Natural killer cell (primary cell): ENCODE measurements around the gene NGFR. TPM values are rescaled to one million over a fixed set of nuclear protein-coding genes. Genes with fewer than 3 reads are reported as not detected.

Experiments
- ATAC-seq, 3 donors: fragments of 150-1000 bp in 2 of 3; fragments of 200-7000 bp in 1 of 3; cut with Tn5 transposase; 1 replicate in 1 of 3; 2 replicates in 2 of 3; pipeline ENCODE4 v1.10.0; 2021; ENCODE audit warnings: mild to moderate bottlenecking in 2 of 3, moderate library complexity in 2 of 3
- DNase-seq, 2 donors: peaks; one replicate each; pipeline versions ENCODE4 v3.0.0 to v3.0.0-alpha.2; 2013 to 2021; ENCODE audit warnings: mixed read lengths in 1 of 2
- H3K27ac ChIP-seq: one replicate; pipeline ENCODE4 v1.5.1; 2013; ENCODE audit warnings: mild to moderate bottlenecking, low read length
- H3K27me3 ChIP-seq: one replicate; pipeline ENCODE4 v1.6.1; 2013; ENCODE audit warnings: low read length; ENCODE audit not compliant: control insufficient read depth, insufficient read depth
- H3K36me3 ChIP-seq: one replicate; pipeline ENCODE4 v1.6.1; 2013; ENCODE audit warnings: low read length; ENCODE audit not compliant: control insufficient read depth, insufficient read depth
- H3K4me1 ChIP-seq: one replicate; pipeline ENCODE4 v1.6.1; 2013; ENCODE audit warnings: low read length; ENCODE audit not compliant: control insufficient read depth, insufficient read depth
- H3K4me3 ChIP-seq: one replicate; pipeline ENCODE4 v1.5.1; 2013; ENCODE audit warnings: low read length
- H3K9me3 ChIP-seq: one replicate; pipeline ENCODE4 v1.6.1; 2013; ENCODE audit warnings: low read length; ENCODE audit not compliant: control insufficient read depth, insufficient read depth
- H3K27ac Mint-ChIP-seq, 2 donors: one replicate each; pipeline ENCODE4 v1.8.0; 2022; ENCODE audit warnings: mild to moderate bottlenecking in 2 of 2, mixed read lengths in 2 of 2, moderate library complexity in 1 of 2
- H3K27me3 Mint-ChIP-seq, 2 donors: one replicate each; pipeline ENCODE4 v1.8.0; 2022; ENCODE audit warnings: low read depth in 2 of 2, mixed read lengths in 2 of 2
- H3K36me3 Mint-ChIP-seq: one replicate; pipeline ENCODE4 v1.8.0; 2022; ENCODE audit warnings: mixed read lengths
- H3K4me1 Mint-ChIP-seq, 2 donors: one replicate each; pipeline ENCODE4 v1.8.0; 2022; ENCODE audit warnings: mixed read lengths in 2 of 2
- H3K4me3 Mint-ChIP-seq: one replicate; pipeline ENCODE4 v1.8.0; 2022; ENCODE audit warnings: mild to moderate bottlenecking, moderate library complexity, mixed read lengths
- H3K9me3 Mint-ChIP-seq, 2 donors: one replicate each; pipeline ENCODE4 v1.8.0; 2022; ENCODE audit warnings: mixed read lengths in 2 of 2
- WGBS: methylation state at CpG from one replicate; pipeline ENCODE4 v1.1.7; 2013; ENCODE audit warnings: missing lambda C conversion rate; ENCODE audit not compliant: insufficient coverage; 5-methylcytosine and 5-hydroxymethylcytosine counted together
- intact Hi-C: fragments of 100-400 bp; cut with micrococcal nuclease; formaldehyde crosslinking; loops from one replicate; pipeline ENCODE4 v1.14.2; 2022
- total RNA-seq, 4 donors: library from RNA; stranded (reverse); fragments of 120-200 nt in 1 of 4; gene quantifications; one replicate each; pipeline versions ENCODE4 v1.2.3 to v1.2.4, GENCODE V29; 2013 to 2022
- TF ChIP-seq, protein P1 (sequence below): fragments of 200-600 bp; IDR thresholded peaks from one replicate; pipeline ENCODE4 v1.8.0; 2022; ENCODE audit warnings: antibody characterized with exemption

Gene NGFR
- total RNA-seq, 3 donors from 2014 or later (not counting 1 experiment from before 2014, with no cell fraction given): 0.91 to 1.8 (median 1.2) TPM

DNA sequence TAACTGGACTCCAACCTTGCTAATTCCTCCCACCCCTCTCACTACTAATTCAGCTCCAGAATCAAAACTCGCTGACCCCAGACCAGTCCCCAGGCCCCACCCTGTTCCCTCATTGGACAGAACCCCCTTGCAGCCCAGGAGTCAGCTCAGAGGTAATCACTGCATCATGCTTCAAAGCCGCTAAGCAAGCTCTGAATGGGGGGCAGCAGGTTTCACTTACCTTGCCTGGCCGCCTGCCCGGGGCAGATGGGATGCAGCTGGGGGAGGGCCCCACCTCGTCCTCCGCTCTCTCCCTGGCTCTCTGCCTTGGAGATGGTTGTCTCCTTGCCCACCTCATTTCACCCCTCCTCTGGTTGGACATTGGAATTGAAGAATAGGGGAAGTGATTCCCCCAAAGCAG lies 4.8 kb upstream of the NGFR start:
- H3K9me3 Mint-ChIP-seq: no peaks in the 10 kb centered on the region
- H3K4me1 Mint-ChIP-seq: peaks cover 10 to 16% of the 10 kb centered on the region in 2 donors
- Histone ChIP-seq H3K27ac (no peak overlapping the region), H3K27me3 (peaks cover 5% of the 10 kb centered on the region), H3K4me1 (peaks cover 7% of the 10 kb centered on the region), H3K9me3 (no peaks in the 10 kb centered on the region), H3K4me3 (no peak overlapping the region), H3K36me3 (no peaks in the 10 kb centered on the region)
- 89% methylated on average over 5 of the region's 6 CpGs for WGBS
- H3K4me3 Mint-ChIP-seq: no peak overlapping the region
- H3K27me3 Mint-ChIP-seq: peaks cover 27 to 36% of the 10 kb centered on the region in 2 donors
- ATAC-seq: no peak
- DNase-seq: no peak
- intact Hi-C loops: no loop called here
- TF ChIP-seq, protein P1, sequence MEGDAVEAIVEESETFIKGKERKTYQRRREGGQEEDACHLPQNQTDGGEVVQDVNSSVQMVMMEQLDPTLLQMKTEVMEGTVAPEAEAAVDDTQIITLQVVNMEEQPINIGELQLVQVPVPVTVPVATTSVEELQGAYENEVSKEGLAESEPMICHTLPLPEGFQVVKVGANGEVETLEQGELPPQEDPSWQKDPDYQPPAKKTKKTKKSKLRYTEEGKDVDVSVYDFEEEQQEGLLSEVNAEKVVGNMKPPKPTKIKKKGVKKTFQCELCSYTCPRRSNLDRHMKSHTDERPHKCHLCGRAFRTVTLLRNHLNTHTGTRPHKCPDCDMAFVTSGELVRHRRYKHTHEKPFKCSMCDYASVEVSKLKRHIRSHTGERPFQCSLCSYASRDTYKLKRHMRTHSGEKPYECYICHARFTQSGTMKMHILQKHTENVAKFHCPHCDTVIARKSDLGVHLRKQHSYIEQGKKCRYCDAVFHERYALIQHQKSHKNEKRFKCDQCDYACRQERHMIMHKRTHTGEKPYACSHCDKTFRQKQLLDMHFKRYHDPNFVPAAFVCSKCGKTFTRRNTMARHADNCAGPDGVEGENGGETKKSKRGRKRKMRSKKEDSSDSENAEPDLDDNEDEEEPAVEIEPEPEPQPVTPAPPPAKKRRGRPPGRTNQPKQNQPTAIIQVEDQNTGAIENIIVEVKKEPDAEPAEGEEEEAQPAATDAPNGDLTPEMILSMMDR: no peak
- H3K27ac Mint-ChIP-seq: no peak overlapping the region
- no peaks in the 10 kb centered on the region for H3K36me3 Mint-ChIP-seq

DNA sequence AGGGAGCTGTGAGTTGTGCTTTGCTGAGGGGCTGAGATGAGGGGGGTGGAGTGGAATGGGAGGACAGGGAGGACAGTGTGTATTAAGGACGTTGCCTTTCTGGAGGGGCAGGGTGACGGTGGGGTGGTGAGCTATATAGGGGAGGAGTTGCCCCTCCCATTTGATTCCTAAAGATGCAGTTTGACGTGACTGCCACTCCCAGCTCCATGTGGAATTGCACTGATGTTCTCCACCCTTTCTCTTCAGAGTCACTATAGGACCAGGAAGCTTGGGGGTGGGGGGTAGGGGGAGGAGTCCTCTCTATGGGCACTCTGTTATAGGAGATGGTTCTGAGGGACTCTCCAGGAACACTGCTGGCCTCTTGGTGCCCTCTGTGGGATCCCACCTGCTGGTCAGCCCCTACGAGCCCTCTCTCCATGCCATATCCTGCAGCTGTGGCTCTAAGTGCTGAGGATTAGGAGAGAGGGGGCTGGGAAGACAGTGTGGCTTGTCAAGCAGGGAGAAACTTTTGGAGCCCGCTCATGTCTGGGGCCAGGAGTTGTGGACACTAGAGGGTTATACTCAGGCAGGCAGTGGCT lies 3.8 kb upstream of the NGFR start:
- intact Hi-C loops: no loop called here
- Histone ChIP-seq H3K4me1 (peaks cover 17% of the 10 kb centered on the region), H3K27me3 (peaks cover 3% of the 10 kb centered on the region), H3K9me3 (no peaks in the 10 kb centered on the region), H3K27ac (no peak overlapping the region), H3K36me3 (no peaks in the 10 kb centered on the region), H3K4me3 (no peak overlapping the region)
- DNase-seq: no peak
- Mint-ChIP-seq H3K4me3 (no peak overlapping the region), H3K4me1 (peaks cover 16 to 24% of the 10 kb centered on the region in 2 donors), H3K9me3 (no peaks in the 10 kb centered on the region), H3K36me3 (no peaks in the 10 kb centered on the region), H3K27me3 (peaks cover 25 to 30% of the 10 kb centered on the region in 2 donors), H3K27ac (no peak overlapping the region)
- 86% methylated on average over 5 of the region's 5 CpGs for WGBS
- no peak for ATAC-seq
- TF ChIP-seq, protein P1: no peak

DNA sequence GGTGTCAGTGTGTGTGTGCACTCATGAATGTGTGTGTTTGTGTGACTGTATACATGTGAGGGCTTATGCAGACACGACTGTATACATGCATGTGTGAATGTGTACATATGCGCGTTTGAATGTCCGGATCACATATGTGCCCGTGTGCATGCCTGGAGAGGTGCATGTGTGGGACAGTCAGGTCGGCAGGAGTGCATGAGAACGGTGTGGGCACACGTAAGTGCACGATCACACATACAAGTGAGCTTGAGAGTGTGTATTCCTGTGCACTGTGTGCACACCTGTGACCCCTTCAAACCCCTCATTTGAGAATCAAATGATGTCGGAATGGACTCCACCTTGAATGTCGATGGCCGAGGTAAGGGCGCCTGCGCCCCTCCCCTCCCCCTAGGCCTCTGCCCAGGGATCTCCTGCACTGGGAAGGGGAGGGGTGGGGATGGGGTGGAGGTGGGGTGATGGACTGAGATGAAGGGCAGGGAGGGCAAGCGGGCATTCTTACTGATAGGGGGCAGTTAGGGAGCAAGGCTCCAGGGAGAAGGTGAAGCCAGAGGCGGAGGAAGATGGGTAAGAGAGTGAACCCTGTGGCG lies 601 bp upstream of the NGFR start:
- 64% methylated on average over 17 of the region's 17 CpGs for WGBS
- intact Hi-C loops: no loop called here
- TF ChIP-seq, protein P1: no peak
- Mint-ChIP-seq H3K4me1 (peaks cover 26 to 39% of the 10 kb centered on the region in 2 donors), H3K27me3 (peaks cover 27 to 35% of the 10 kb centered on the region in 2 donors), H3K4me3 (peak overlapping the region; percentile 78), H3K27ac (peak overlapping the region in 1 of 2 donors; percentile 85), H3K9me3 (no peaks in the 10 kb centered on the region), H3K36me3 (peaks cover 6% of the 10 kb centered on the region)
- H3K4me3 ChIP-seq: peak overlapping the region; percentile 48
- peaks cover 28% of the 10 kb centered on the region for H3K27me3 ChIP-seq
- peaks cover 36% of the 10 kb centered on the region for H3K4me1 ChIP-seq
- DNase-seq (peak in 1 of 2 donors; percentile 28), ATAC-seq (no peak)
- no peak overlapping the region for H3K27ac ChIP-seq
- H3K36me3 ChIP-seq: no peaks in the 10 kb centered on the region
- H3K9me3 ChIP-seq: no peaks in the 10 kb centered on the region
